ENCODE measurements around the gene OPTC. TPM values are rescaled to one million over a fixed set of nuclear protein-coding genes. Genes with fewer than 3 reads are reported as not detected.

Gene OPTC
- total and polyA plus RNA-seq, 9 of the 15 experiments (the other 6 are each of a cell fraction or from before 2014, with no cell fraction given): not detected

DNA sequence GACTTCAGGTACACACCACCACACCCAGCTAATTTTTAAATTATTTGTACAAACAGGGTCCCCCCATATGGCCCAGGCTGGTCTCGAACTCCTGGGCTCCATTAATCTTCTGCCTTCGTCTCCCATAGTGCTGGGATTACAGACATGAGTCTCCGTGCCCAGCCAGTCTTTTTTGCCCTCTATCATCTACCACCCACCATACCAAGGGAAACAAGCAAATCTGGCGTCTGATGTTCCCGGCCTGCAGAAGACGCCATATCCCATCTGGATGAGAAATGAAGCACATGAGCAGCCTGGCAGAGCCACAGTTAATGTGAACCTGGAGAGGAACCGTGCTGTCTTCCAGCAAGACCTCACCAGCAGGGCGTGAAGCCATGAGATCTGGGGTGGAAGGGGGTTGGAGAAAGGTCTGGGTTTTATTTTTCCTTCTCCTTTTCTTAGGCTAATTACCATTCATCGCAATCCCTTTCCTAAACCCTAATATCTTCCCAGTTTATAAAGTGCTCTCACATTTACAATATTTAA is 20.1 kb upstream of the OPTC start (continued):
- TF ChIP-seq ZNF695 (CRISPR knock-in tag; IDR thresholded peaks at IDR 0.05) (no peak), CCNT2 (IDR thresholded peaks at IDR 0.05; ENCODE audit: borderline replicate concordance, extremely low read depth, insufficient read length, low read depth, low read length) (no peak)
- TF ChIP-seq, protein P1, sequence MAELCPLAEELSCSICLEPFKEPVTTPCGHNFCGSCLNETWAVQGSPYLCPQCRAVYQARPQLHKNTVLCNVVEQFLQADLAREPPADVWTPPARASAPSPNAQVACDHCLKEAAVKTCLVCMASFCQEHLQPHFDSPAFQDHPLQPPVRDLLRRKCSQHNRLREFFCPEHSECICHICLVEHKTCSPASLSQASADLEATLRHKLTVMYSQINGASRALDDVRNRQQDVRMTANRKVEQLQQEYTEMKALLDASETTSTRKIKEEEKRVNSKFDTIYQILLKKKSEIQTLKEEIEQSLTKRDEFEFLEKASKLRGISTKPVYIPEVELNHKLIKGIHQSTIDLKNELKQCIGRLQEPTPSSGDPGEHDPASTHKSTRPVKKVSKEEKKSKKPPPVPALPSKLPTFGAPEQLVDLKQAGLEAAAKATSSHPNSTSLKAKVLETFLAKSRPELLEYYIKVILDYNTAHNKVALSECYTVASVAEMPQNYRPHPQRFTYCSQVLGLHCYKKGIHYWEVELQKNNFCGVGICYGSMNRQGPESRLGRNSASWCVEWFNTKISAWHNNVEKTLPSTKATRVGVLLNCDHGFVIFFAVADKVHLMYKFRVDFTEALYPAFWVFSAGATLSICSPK (IDR thresholded peaks at IDR 0.05; ENCODE audit: borderline replicate concordance): no peak

DNA sequence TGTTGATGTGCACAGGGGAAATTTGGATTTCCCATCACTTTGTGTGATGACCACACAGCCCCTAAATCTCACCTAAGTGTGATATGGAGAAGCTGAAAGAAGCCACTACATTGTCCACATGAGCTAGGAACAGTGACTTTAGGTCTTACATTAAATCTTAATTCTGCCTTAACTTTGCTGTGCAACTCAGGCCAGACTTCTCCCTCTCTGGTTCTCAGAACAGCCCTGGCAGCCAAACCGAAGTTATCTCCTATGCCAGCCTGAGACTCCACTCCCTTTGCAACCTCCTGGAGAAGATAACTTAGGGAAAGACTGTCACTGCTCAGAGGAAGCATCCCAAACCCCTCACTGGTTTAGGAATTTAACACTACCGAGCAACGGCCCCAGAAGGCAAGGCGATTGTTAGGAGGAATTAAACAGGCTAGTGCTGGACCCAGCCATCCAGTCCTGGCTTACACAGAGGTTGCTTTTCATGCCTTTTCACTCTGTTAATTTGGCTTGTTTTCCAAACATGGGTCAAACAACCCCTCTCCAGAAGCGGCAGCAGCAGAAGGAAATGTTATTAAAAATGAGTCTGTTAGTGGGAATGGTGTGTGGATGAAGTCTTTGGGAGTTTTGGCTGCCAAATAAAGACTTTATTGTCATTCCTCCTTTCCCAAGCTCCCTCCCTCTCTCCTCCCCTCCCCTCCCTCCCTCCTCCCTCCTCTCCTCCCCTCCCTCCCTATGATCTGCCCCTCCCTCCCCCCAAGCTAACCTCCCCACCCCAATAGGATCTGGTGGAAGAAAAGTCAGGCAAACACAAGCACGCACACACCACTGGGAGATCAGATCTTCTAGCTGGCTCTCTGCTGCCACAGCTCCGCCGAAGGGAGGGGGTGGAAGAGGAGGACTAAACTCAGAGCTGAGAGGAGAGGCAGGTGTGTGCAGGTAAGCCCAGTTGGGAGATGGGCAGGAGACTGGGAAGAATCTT is 18.7 kb upstream of the OPTC start, which contains the start of gene PRELP:
TSS of gene PRELP (plus strand) at position 795 of the 970 bp plus-strand sequence. CDS start 7,379 bp downstream, outside the sequence.
- POLR2A ChIA-PET: interaction anchor here (1.2 to 2.8 kb wide), 2 partner anchors 8 to 10 kb away, joined by 3 to 20 read pairs; no protein-coding TSS in a partner anchor
- H3K36me3 ChIP-seq (ENCODE audit: control insufficient read depth, insufficient read depth, low read length): no peaks in the 10 kb centered on the region
- no peak within 1 kb of the TSS for H3K4me3 ChIP-seq
- ATAC-seq (no peak), FAIRE-seq (no peak), DNase-seq (ENCODE audit: extremely low read depth in 1 of 4, low spot score in 3 of 4) (peak in 2 of 4 experiments; percentile 44 to 46)
- no peaks in the 10 kb centered on the region for H3K79me2 ChIP-seq (ENCODE audit: control insufficient read depth, insufficient read depth, low read length)
- no peak within 1 kb of the TSS for H3K27ac ChIP-seq (ENCODE audit: extremely low read depth, low read depth, low read length)
- H4K20me1 ChIP-seq (replicated peaks; ENCODE audit: control insufficient read depth, insufficient read depth, low read length): no peaks in the 10 kb centered on the region
- CTCF ChIA-PET (ENCODE audit: low intra/inter-chr PET ratio): no interaction called here
- no TSS peak for BruUV-seq (replicated peaks)
- H3K4me2 ChIP-seq (ENCODE audit: insufficient read depth, low read length): no peak within 1 kb of the TSS
- 0% methylated on average over 7 of the region's 8 CpGs for WGBS (ENCODE audit: insufficient coverage, low coverage, missing lambda C conversion rate)
- H3K27me3 ChIP-seq (ENCODE audit: control insufficient read depth in 2 of 2, insufficient read depth in 2 of 2, low read length in 2 of 2): peaks cover 29 to 60% of the 10 kb centered on the region in 2 experiments
- intact Hi-C loops (cut with micrococcal nuclease) (no loop called here), in situ Hi-C loops (cut with MboI) (no loop called here)
- TF ChIP-seq ZFP36 (IDR thresholded peaks at IDR 0.05; ENCODE audit: low read depth, low read length, partially characterized antibody) (peak; percentile 16), JUN (IDR thresholded peaks at IDR 0.05; ENCODE audit: borderline replicate concordance, low read depth, low read length) (no peak), JUN (CRISPR knock-in tag; IDR thresholded peaks at IDR 0.05; ENCODE audit: borderline replicate concordance) (no peak)
- no peak within 1 kb of the TSS for H2AFZ ChIP-seq (ENCODE audit: low read depth, low read length)
- no peak within 1 kb of the TSS for H3K9ac ChIP-seq (ENCODE audit: insufficient read depth in 1 of 2, low read depth in 2 of 2, low read length in 2 of 2)
- H3K9me3 ChIP-seq (replicated peaks; ENCODE audit: control insufficient read depth, insufficient read depth, low read depth, low read length): no peaks in the 10 kb centered on the region
- H3K9me1 ChIP-seq (ENCODE audit: control insufficient read depth, insufficient read depth, low read length): no peaks in the 10 kb centered on the region
- H3K4me1 ChIP-seq (replicated peaks in 1 of 2; ENCODE audit: control insufficient read depth in 2 of 2, insufficient read depth in 2 of 2, low read length in 2 of 2): no peaks in the 10 kb centered on the region

All from K562 (cell line).